Endothelial cell of umbilical vein (primary cell): ENCODE measurements around the gene MBD4.

Source experiments
- POLR2A ChIP-seq: IDR thresholded peaks from 2 replicates; pipeline ENCODE4 v1.6.1; 2012; ENCODE audit warnings: low read depth, mild to moderate bottlenecking, control low read depth, low read length
- POLR2AphosphoS5 ChIP-seq: IDR thresholded peaks from 2 replicates; pipeline ENCODE4 v1.6.1; 2012; ENCODE audit warnings: low read depth, mild to moderate bottlenecking, control low read depth, low read length, moderate library complexity; ENCODE audit not compliant: insufficient read depth

- TF ChIP-seq POLR2A (no peak), POLR2AphosphoS5 (no peak)
Measured at GRCh38 chr3:129473769-129474152, 34.0 kb upstream of the MBD4 start.
